OCI-LY3 (cell line): ENCODE measurements around the gene HRCT1.

ENCODE experiments used
- H2AFZ ChIP-seq: fragments of 200-600, 300-600 bp; shearing (Covaris generic); 2 replicates; pipeline ENCODE4 v1.6.0; 2014; ENCODE audit warnings: antibody characterized with exemption, low read depth, low read length
- H3K27ac ChIP-seq: fragments of 200-600, 300-600 bp; sonication (generic); 2 replicates; pipeline ENCODE4 v1.5.1; 2014; ENCODE audit warnings: mild to moderate bottlenecking, low read length, moderate library complexity, mixed read lengths
- H3K27me3 ChIP-seq: fragments of 200-600, 300-600 bp; sonication (generic); 2 replicates; pipeline ENCODE4 v1.6.1; 2014; ENCODE audit warnings: low read depth, low read length, mixed read lengths
- H3K36me3 ChIP-seq: fragments of 200-600, 300-600 bp; sonication (generic); replicated peaks from 2 replicates; pipeline ENCODE3; 2014; ENCODE audit warnings: low read depth, low read length, mixed read lengths
- H3K4me1 ChIP-seq: fragments of 300-600, 200-600 bp; sonication (generic); 2 replicates; pipeline ENCODE4 v1.6.1; 2014; ENCODE audit warnings: low read length, mixed read lengths
- H3K4me2 ChIP-seq: fragments of 200-600, 300-600 bp; sonication (generic); 2 replicates; pipeline ENCODE4 v1.6.1; 2014; ENCODE audit warnings: low read length, mixed read lengths
- H3K4me3 ChIP-seq: fragments of 300-600, 200-600 bp; sonication (generic); 2 replicates; pipeline ENCODE4 v1.5.1; 2014; ENCODE audit warnings: antibody characterized with exemption, mild to moderate bottlenecking, low read length, moderate library complexity
- H3K79me2 ChIP-seq: fragments of 300-600, 200-600 bp; shearing (Covaris generic); 2 replicates; pipeline ENCODE4 v1.6.1; 2014; ENCODE audit warnings: mild to moderate bottlenecking, low read length, mixed read lengths
- H3K9ac ChIP-seq: fragments of 300-600, 200-600 bp; shearing (Covaris generic); 2 replicates; pipeline ENCODE4 v1.6.0; 2014; ENCODE audit warnings: mild to moderate bottlenecking, low read length, moderate library complexity
- H3K9me3 ChIP-seq: fragments of 200-600, 300-600 bp; shearing (Covaris generic); 2 replicates; pipeline ENCODE4 v1.6.1; 2014; ENCODE audit warnings: low read length, mixed read lengths; ENCODE audit not compliant: insufficient read depth
- H4K20me1 ChIP-seq: fragments of 200-600, 300-600 bp; sonication (generic); 2 replicates; pipeline ENCODE4 v1.6.1; 2016; ENCODE audit warnings: low read length, mixed read lengths; ENCODE audit not compliant: insufficient read depth
- CTCF ChIP-seq: fragments of 200-600, 300-600 bp; sonication (generic); IDR thresholded peaks from 2 replicates; pipeline ENCODE4 v1.5.1; 2014; ENCODE audit warnings: antibody characterized with exemption, low read length, low read depth
- EZH2phosphoT487 ChIP-seq: fragments of 200-600 bp; shearing (Covaris generic); IDR thresholded peaks from 2 replicates; pipeline ENCODE4 v1.6.1; 2018; ENCODE audit warnings: antibody characterized with exemption, mixed run types, low read depth

Gene HRCT1

GRCh38 chr9:35859310-35859989, 46.6 kb upstream of the HRCT1 start:
- Histone ChIP-seq H3K4me1 (no peaks in the 10 kb centered on the region), H3K27ac (no peak overlapping the region), H3K4me2 (no peak overlapping the region), H3K79me2 (no peaks in the 10 kb centered on the region), H2AFZ (no peak overlapping the region), H3K9ac (no peak overlapping the region), H3K36me3 (no peaks in the 10 kb centered on the region), H3K9me3 (no peaks in the 10 kb centered on the region), H3K27me3 (no peaks in the 10 kb centered on the region), H4K20me1 (no peaks in the 10 kb centered on the region), H3K4me3 (no peak overlapping the region)
- TF ChIP-seq EZH2phosphoT487 = no peak
- no peak for TF ChIP-seq CTCF

GRCh38 chr9:35859990-35860339, 46.0 kb upstream of the HRCT1 start:
- Histone ChIP-seq H3K27ac (no peak overlapping the region), H3K36me3 (no peaks in the 10 kb centered on the region), H3K9ac (no peak overlapping the region), H3K4me1 (no peaks in the 10 kb centered on the region), H4K20me1 (no peaks in the 10 kb centered on the region), H2AFZ (no peak overlapping the region), H3K79me2 (no peaks in the 10 kb centered on the region), H3K4me2 (no peak overlapping the region), H3K27me3 (no peaks in the 10 kb centered on the region), H3K9me3 (no peaks in the 10 kb centered on the region), H3K4me3 (no peak overlapping the region)
- TF ChIP-seq CTCF (no peak), EZH2phosphoT487 (no peak)

GRCh38 chr9:35861161-35861897, 44.7 kb upstream of the HRCT1 start:
- Histone ChIP-seq H3K79me2 (no peaks in the 10 kb centered on the region), H3K4me3 (no peak overlapping the region), H2AFZ (no peak overlapping the region), H3K36me3 (no peaks in the 10 kb centered on the region), H4K20me1 (no peaks in the 10 kb centered on the region), H3K9ac (no peak overlapping the region), H3K27ac (no peak overlapping the region), H3K9me3 (no peaks in the 10 kb centered on the region), H3K4me2 (no peak overlapping the region), H3K4me1 (no peaks in the 10 kb centered on the region), H3K27me3 (no peaks in the 10 kb centered on the region)
- TF ChIP-seq CTCF = no peak
- TF ChIP-seq EZH2phosphoT487 = no peak

DNA sequence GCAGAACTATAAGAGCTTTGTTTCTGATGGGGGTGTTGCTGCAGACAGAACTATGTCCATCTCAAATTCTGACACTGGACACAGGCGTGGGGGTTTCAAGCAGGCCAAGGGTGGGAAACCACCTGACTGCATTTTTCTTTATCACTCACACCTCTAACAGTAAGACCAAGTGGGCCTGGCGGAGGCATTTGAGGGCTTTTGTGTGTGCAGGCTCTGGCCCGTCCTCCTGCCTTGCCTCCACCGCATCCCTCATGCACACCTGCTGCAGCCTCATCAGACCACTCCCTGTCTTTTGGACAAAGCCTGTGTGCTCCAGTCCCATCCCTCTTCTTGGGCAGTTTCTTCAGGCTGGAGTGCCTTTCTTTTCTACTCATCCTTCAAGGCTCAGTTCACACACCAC, 43.7 kb upstream of the HRCT1 start:
- no peaks in the 10 kb centered on the region for H3K79me2 ChIP-seq
- no peak overlapping the region for H3K4me2 ChIP-seq
- H3K36me3 ChIP-seq = no peaks in the 10 kb centered on the region
- no peak overlapping the region for H3K27ac ChIP-seq
- H3K9ac ChIP-seq = no peak overlapping the region
- H3K4me3 ChIP-seq = no peak overlapping the region
- no peaks in the 10 kb centered on the region for H3K9me3 ChIP-seq
- H3K4me1 ChIP-seq = no peaks in the 10 kb centered on the region
- H3K27me3 ChIP-seq = no peaks in the 10 kb centered on the region
- no peak for TF ChIP-seq CTCF
- no peaks in the 10 kb centered on the region for H4K20me1 ChIP-seq
- no peak overlapping the region for H2AFZ ChIP-seq
